ENCODE results near the gene PAWR. TPM values are rescaled to one million over a fixed set of nuclear protein-coding genes. Genes with fewer than 3 reads are reported as not detected.

Gene PAWR
- total RNA-seq, 4 donors from 2014 or later: 54.8 to 159 (median 65.8) TPM

- WGBS, 2 donors: 90 to 92% methylated on average over 3 of the region's 3 CpGs
- TF ChIP-seq POLR2A (IDR thresholded peaks at IDR 0.05): no peak
- TF ChIP-seq EP300 (IDR thresholded peaks at IDR 0.05): no peak
- no peak for TF ChIP-seq CTCF (IDR thresholded peaks at IDR 0.05)
- Histone ChIP-seq H3K4me3 (no peak overlapping the region), H3K9me3 (peaks cover 0 to 4% (median 0%) of the 10 kb centered on the region in 4 donors), H3K27ac (no peak overlapping the region), H3K36me3 (no peaks in the 10 kb centered on the region), H3K4me1 (no peaks in the 10 kb centered on the region), H3K27me3 (no peaks in the 10 kb centered on the region)
- no peak for DNase-seq (ENCODE audit: low spot score in 2 of 2)
Observed at GRCh38 chr12:79674629-79675028, 16.1 kb downstream of the PAWR start.

GRCh38 chr12:79673354-79673753 lies 17.4 kb downstream of the PAWR start:
- Histone ChIP-seq H3K4me3 (no peak overlapping the region), H3K27ac (no peak overlapping the region), H3K27me3 (no peaks in the 10 kb centered on the region), H3K36me3 (no peaks in the 10 kb centered on the region), H3K4me1 (no peaks in the 10 kb centered on the region), H3K9me3 (peaks cover 0 to 4% (median 0%) of the 10 kb centered on the region in 4 donors)
- TF ChIP-seq CTCF (IDR thresholded peaks at IDR 0.05): no peak
- 95 to 99% methylated on average over 4 of the region's 4 CpGs for WGBS, 2 donors
- DNase-seq (ENCODE audit: low spot score in 2 of 2): no peak

- Histone ChIP-seq H3K4me1 (no peaks in the 10 kb centered on the region), H3K36me3 (no peaks in the 10 kb centered on the region), H3K9me3 (peaks cover 0 to 4% (median 0%) of the 10 kb centered on the region in 4 donors), H3K4me3 (no peak overlapping the region), H3K27me3 (no peaks in the 10 kb centered on the region), H3K27ac (no peak overlapping the region)
- TF ChIP-seq EP300 (IDR thresholded peaks at IDR 0.05): no peak
- no peak for TF ChIP-seq CTCF (IDR thresholded peaks at IDR 0.05)
- TF ChIP-seq POLR2A (IDR thresholded peaks at IDR 0.05): no peak
- 92 to 97% methylated on average over 4 of the region's 4 CpGs for WGBS, 2 donors
- DNase-seq (ENCODE audit: low spot score in 2 of 2): no peak
Observed at GRCh38 chr12:79668113-79668512, 22.7 kb downstream of the PAWR start.

GRCh38 chr12:79665212-79665887 lies 25.4 kb downstream of the PAWR start:
- 84 to 85% methylated on average over 4 of the region's 4 CpGs for WGBS, 2 donors
- TF ChIP-seq POLR2A (IDR thresholded peaks at IDR 0.05) (no peak), CTCF (IDR thresholded peaks at IDR 0.05) (no peak), EP300 (IDR thresholded peaks at IDR 0.05) (no peak)
- no peak for DNase-seq (ENCODE audit: low spot score in 2 of 2)
- Histone ChIP-seq H3K4me3 (no peak overlapping the region), H3K27me3 (no peaks in the 10 kb centered on the region), H3K36me3 (no peaks in the 10 kb centered on the region), H3K9me3 (no peaks in the 10 kb centered on the region), H3K4me1 (peaks cover 0 to 3% (median 0%) of the 10 kb centered on the region in 4 donors), H3K27ac (no peak overlapping the region)

- no peak overlapping the region for H3K4me3 ChIP-seq
- 89% methylated on average over 4 of the region's 4 CpGs for WGBS, 2 donors
- TF ChIP-seq EP300 (IDR thresholded peaks at IDR 0.05) (no peak), POLR2A (IDR thresholded peaks at IDR 0.05) (no peak), CTCF (IDR thresholded peaks at IDR 0.05) (no peak)
- H3K9me3 ChIP-seq: no peaks in the 10 kb centered on the region
- H3K36me3 ChIP-seq: no peaks in the 10 kb centered on the region
- no peak overlapping the region for H3K27ac ChIP-seq
- H3K27me3 ChIP-seq: no peaks in the 10 kb centered on the region
- H3K4me1 ChIP-seq: peaks cover 0 to 9% (median 0%) of the 10 kb centered on the region in 4 donors
- no peak for DNase-seq (ENCODE audit: low spot score in 2 of 2)
Observed at GRCh38 chr12:79664518-79664917, 26.2 kb downstream of the PAWR start.
